NCI-H446 treated with DMSO at 0.1 percent for 48 hours (cell line): ENCODE results near the gene MBD5.

Source experiments
- DNase-seq: peaks from one replicate; lab custom pipeline; 2025; lab: John Stamatoyannopoulos, UW

MBD5 gene

GRCh38 chr2:148475626-148476025 is 454.7 kb downstream of the MBD5 start:
- no peak for DNase-seq

GRCh38 chr2:148479398-148479797 is 458.5 kb downstream of the MBD5 start:
- no peak for DNase-seq

- no peak for DNase-seq
These were observed 462.8 kb downstream of the MBD5 start for GRCh38 chr2:148483665-148484064.

- DNase-seq: no peak
These were observed 463.2 kb downstream of the MBD5 start for GRCh38 chr2:148484066-148484465.

- no peak for DNase-seq
These were observed 465.8 kb downstream of the MBD5 start for GRCh38 chr2:148486655-148487054.

- DNase-seq: no peak
These were observed 466.5 kb downstream of the MBD5 start for GRCh38 chr2:148487439-148487838.

- no peak for DNase-seq
These were observed 470.0 kb downstream of the MBD5 start for GRCh38 chr2:148490840-148491439.

GRCh38 chr2:148493822-148494563 is 473.1 kb downstream of the MBD5 start:
- DNase-seq: no peak

GRCh38 chr2:148495586-148495985 is 474.7 kb downstream of the MBD5 start:
- DNase-seq: no peak

GRCh38 chr2:148501545-148501944 is 480.7 kb downstream of the MBD5 start:
- DNase-seq: no peak

GRCh38 chr2:148503516-148503915 is 482.6 kb downstream of the MBD5 start:
- DNase-seq: no peak

- DNase-seq: no peak
These were observed 487.1 kb downstream of the MBD5 start for GRCh38 chr2:148507970-148508369.

GRCh38 chr2:148508878-148509287 is 488.0 kb downstream of the MBD5 start:
- no peak for DNase-seq

- peak; percentile 53 for DNase-seq
These were observed 488.5 kb downstream of the MBD5 start for GRCh38 chr2:148509288-148509902.

- no peak for DNase-seq
These were observed 491.0 kb downstream of the MBD5 start for GRCh38 chr2:148511883-148512282.

- DNase-seq: no peak
These were observed 491.6 kb downstream of the MBD5 start for GRCh38 chr2:148512501-148512900.

- no peak for DNase-seq
These were observed 492.5 kb downstream of the MBD5 start for GRCh38 chr2:148513427-148513826.

- DNase-seq: no peak
These were observed 494.2 kb downstream of the MBD5 start for GRCh38 chr2:148515120-148515519.

- no peak for DNase-seq
These were observed 495.1 kb downstream of the MBD5 start for GRCh38 chr2:148515976-148516375.

- no peak for DNase-seq
These were observed 496.4 kb downstream of the MBD5 start for GRCh38 chr2:148517296-148517695.

- DNase-seq: no peak
These were observed 496.9 kb downstream of the MBD5 start for GRCh38 chr2:148517822-148518221.

GRCh38 chr2:148519013-148519412 is 498.1 kb downstream of the MBD5 start:
- DNase-seq: no peak

- no peak for DNase-seq
These were observed 500.3 kb downstream of the MBD5 start for GRCh38 chr2:148521181-148521580.
